Upper lobe of right lung (tissue), 1 donor: ENCODE measurements around the gene GTF3C1. TPM values are rescaled to one million over a fixed set of nuclear protein-coding genes. Genes with fewer than 3 reads are reported as not detected.

Experiments used
- ATAC-seq: fragments of 200-7000 bp; cut with Tn5 transposase; one replicate; pipeline ENCODE4 v1.9.1; 2020; ENCODE audit warnings: mild to moderate bottlenecking, moderate library complexity
- DNase-seq: peaks from one replicate; pipeline ENCODE4 v3.0.0-alpha.2; 2020
- H3K27ac ChIP-seq: fragments of 200-600 bp; one replicate; pipeline ENCODE4 v1.8.0; 2022
- H3K27me3 ChIP-seq: fragments of 200-600 bp; one replicate; pipeline ENCODE4 v1.8.0; 2022; ENCODE audit warnings: mild to moderate bottlenecking
- H3K36me3 ChIP-seq: fragments of 200-600 bp; one replicate; pipeline ENCODE4 v1.8.0; 2022
- H3K4me1 ChIP-seq: fragments of 200-600 bp; one replicate; pipeline ENCODE4 v1.8.0; 2022
- H3K4me3 ChIP-seq: fragments of 200-600 bp; one replicate; pipeline ENCODE4 v1.8.0; 2022; ENCODE audit warnings: mild to moderate bottlenecking
- H3K9me3 ChIP-seq: fragments of 200-600 bp; one replicate; pipeline ENCODE4 v1.8.0; 2022
- intact Hi-C: fragments of 100-400 bp; cut with DNase I; formaldehyde crosslinking; loops from one replicate; pipeline ENCODE4 v1.11.0; 2022
- total RNA-seq: library from RNA; stranded (reverse); fragmentation: NEBNext Ultra II Directional; extraction: Animal tissue kit (Norgen Biotek cat#: 25700); gene quantifications from one replicate; pipeline ENCODE4 v1.2.1, GENCODE V29; 2021
- TF ChIP-seq, protein P1 (sequence below): fragments of 200-600 bp; IDR thresholded peaks from one replicate; pipeline ENCODE4 v1.8.0; 2022; ENCODE audit warnings: antibody characterized with exemption
- donor health status: DM: no; HTN: yes; CAD: no; lungs with severe emphysema.

The GTF3C1 gene
- total RNA-seq, 1 donor from 2014 or later, result 55.0 TPM

DNA sequence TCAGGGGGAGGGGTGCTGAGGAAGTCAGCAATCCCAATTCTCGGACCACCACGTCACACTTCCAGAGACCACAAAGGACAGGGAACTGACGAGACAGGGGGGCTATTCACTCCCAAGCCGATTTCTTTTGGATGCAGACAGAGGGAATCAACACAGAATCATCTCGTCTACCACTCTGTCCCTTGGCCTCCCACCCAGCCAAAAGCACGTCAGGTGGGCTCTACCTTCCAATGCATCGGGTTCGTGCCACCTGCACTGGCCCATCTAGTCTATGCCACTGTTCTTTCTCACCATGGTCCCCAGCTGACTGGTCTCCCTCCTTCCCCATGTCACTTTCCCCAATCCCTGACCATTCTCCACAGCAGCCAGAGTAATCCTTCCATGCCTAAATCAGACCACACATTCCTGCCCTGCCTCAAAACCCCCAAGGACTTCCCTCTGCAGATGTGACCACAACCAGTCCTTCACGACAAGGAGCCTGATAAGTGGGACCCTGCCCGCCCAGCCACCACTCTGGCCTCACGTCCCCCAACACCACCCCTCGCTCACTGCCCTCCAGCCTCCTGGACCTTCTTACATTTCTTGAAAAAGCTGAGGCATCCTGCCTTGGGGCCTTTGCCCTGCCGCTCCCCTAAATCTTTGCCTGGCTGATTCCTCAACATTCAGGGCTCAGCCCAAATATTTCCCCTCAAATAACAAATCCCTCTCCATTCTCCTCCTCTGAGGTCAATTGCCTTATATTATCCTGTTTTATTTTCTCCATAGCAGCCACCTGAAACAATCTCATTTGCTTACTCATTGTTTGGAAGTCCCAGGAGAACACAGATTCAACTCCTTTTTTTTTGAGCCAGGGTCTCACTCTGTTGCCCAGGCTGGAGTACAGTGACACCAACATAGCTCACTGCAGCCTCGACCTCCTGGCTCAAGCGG lies 77.4 kb downstream of the GTF3C1 start:
- intact Hi-C loops, result no loop called here
- Histone ChIP-seq H3K27ac (no peak overlapping the region), H3K4me1 (no peaks in the 10 kb centered on the region), H3K4me3 (no peak overlapping the region), H3K9me3 (no peaks in the 10 kb centered on the region), H3K36me3 (peaks cover 97% of the 10 kb centered on the region), H3K27me3 (no peaks in the 10 kb centered on the region)
- ATAC-seq, result no peak
- TF ChIP-seq, protein P1, sequence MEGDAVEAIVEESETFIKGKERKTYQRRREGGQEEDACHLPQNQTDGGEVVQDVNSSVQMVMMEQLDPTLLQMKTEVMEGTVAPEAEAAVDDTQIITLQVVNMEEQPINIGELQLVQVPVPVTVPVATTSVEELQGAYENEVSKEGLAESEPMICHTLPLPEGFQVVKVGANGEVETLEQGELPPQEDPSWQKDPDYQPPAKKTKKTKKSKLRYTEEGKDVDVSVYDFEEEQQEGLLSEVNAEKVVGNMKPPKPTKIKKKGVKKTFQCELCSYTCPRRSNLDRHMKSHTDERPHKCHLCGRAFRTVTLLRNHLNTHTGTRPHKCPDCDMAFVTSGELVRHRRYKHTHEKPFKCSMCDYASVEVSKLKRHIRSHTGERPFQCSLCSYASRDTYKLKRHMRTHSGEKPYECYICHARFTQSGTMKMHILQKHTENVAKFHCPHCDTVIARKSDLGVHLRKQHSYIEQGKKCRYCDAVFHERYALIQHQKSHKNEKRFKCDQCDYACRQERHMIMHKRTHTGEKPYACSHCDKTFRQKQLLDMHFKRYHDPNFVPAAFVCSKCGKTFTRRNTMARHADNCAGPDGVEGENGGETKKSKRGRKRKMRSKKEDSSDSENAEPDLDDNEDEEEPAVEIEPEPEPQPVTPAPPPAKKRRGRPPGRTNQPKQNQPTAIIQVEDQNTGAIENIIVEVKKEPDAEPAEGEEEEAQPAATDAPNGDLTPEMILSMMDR, result no peak
- DNase-seq, result no peak

DNA sequence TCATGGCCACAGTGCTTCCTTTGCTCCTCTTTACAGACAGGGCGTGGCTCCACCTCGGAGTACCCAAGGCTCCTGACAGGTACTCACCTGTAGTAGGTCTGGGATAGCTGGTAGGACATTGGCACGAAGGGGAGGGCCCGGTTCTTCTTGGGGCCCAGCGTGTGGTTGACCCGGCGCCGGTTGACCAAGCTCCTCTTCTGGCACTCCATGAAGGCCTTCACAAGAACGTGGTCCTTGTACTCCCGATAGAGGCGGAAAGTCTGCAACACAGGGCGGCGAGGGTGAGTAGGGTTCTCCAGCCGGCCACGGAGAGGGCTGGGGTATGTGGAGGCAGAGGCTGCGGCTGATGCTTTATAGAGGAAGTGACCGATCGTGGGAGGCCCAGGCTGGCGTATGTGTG lies 78.1 kb downstream of the GTF3C1 start:
- intact Hi-C loops, result no loop called here
- ATAC-seq (no peak), DNase-seq (no peak)
- Histone ChIP-seq H3K4me3 (no peak overlapping the region), H3K4me1 (no peaks in the 10 kb centered on the region), H3K27me3 (no peaks in the 10 kb centered on the region), H3K27ac (no peak overlapping the region), H3K9me3 (no peaks in the 10 kb centered on the region), H3K36me3 (peaks cover 97% of the 10 kb centered on the region)
- TF ChIP-seq, protein P1, result no peak

DNA sequence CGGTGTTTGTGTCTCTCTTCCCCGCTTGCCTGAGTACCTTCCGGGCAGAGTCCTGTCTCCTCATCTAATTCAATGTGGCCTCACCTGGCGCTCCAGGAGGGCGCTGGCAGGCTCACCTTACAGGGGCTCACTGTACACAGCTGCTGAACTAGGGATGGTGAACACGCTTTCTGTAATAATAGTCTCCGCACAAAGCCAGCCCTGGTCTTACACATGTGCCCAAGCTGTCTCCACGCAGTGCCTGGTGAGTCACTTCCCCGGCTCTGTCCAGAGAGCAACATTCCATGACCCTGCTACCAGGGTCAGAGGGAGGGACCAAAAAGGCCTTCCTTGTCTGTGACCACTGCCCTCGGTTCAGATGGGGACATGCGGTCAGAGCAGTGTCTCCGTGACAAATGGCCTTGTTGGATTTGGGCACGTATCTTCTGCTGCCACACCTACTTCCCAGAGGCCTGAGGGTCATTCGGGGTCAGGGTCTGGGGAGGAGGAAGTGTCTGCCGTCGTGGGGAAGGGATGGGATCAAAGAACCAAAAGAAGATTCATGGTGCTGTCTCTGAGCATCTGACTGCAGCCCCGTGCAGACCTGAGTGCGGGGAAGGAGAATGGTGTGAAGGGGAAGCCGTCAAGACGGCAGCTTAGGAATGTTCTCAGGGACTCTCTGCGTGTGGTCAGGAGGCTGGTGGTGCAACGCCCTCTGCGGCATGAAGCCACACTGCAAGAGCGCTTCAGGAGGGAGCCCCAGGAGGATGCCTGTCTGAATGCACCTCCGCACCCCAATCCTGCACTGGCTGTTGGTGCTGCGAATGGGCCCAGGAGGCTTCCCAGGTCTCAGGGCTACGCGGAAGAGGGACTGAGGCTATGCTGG lies 78.9 kb downstream of the GTF3C1 start:
- H3K27ac ChIP-seq, result no peak overlapping the region
- intact Hi-C loops, result no loop called here

DNA sequence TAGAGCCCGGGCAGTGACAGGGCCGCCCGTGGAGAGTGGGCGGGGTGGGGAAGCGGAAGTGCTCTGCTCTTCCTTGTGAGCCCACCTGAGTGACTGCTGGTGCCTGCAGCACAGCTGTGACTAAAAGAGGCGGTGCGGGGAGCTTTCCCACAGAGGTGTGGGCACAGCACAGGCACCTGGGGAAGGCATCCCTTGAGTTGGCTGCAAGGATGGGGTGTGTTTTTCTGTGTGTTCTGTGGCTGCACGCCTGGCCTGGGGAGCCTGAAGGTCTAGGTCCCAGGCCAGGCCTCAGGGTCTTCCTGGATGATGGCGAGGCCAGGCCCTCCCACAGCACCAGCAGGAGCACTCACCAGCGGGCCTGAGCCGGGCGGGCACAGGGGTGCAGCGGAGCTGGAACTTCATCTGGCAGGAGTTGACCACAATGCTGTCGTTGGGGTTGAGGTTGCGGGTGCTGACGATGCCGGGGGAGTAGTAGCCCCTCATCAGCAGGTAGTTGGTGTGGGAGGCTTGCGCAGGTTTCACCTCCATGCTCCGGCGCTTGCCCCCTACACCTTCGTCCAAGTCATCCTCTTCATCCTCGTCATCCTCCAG lies 80.7 kb downstream of the GTF3C1 start:
- Histone ChIP-seq H3K27me3 (no peaks in the 10 kb centered on the region), H3K27ac (no peak overlapping the region), H3K4me1 (no peaks in the 10 kb centered on the region), H3K36me3 (peaks cover 95% of the 10 kb centered on the region), H3K4me3 (no peak overlapping the region), H3K9me3 (no peaks in the 10 kb centered on the region)
- intact Hi-C loops, result no loop called here
- TF ChIP-seq, protein P1, result no peak
- DNase-seq (no peak), ATAC-seq (no peak)

More for the DNA sequence above, 78.9 kb downstream of the GTF3C1 start:
- H3K27me3 ChIP-seq, result no peaks in the 10 kb centered on the region
- H3K4me3 ChIP-seq, result no peak overlapping the region
- peaks cover 95% of the 10 kb centered on the region for H3K36me3 ChIP-seq
- H3K4me1 ChIP-seq, result no peaks in the 10 kb centered on the region
- H3K9me3 ChIP-seq, result no peaks in the 10 kb centered on the region
- TF ChIP-seq, protein P1, result no peak
- ATAC-seq (peak; percentile 82), DNase-seq (no peak)

DNA sequence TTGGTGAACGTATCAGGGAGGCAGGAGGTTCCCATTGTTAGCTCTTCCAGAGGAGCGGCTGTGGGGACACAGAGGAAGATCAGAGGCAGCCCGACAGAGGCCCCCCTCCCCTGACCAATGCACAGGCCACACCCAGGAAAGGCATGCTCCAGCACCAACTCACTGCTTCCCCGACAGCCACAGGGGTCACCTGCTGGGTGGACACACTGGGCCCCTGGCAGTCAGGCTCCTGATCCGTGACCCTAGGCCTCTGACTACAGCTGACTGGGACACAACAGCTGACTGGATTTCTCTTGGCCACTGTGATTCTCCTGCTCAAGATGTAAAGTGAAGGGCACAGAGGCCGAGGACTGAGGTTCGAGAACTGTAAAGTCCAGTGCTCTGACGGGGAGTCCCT lies 84.2 kb downstream of the GTF3C1 start:
- intact Hi-C loops, result no loop called here
- peaks cover 94% of the 10 kb centered on the region for H3K36me3 ChIP-seq
- DNase-seq (no peak), ATAC-seq (no peak)
- no peaks in the 10 kb centered on the region for H3K4me1 ChIP-seq
- H3K27me3 ChIP-seq, result no peaks in the 10 kb centered on the region
- no peak overlapping the region for H3K4me3 ChIP-seq
- TF ChIP-seq, protein P1, result no peak
- H3K9me3 ChIP-seq, result no peaks in the 10 kb centered on the region
- H3K27ac ChIP-seq, result no peak overlapping the region
